ENCODE data around the gene BTD.
"Not testable (repeated sequence)": the region's sequence is repeated elsewhere in the genome, so short reads cannot be mapped to it uniquely, and the experiment has no call there.

BTD gene

GRCh38 chr3:15606434-15606891 lies 4.9 kb downstream of the BTD start:
- DNase-seq = no peak

GRCh38 chr3:15610082-15610759 lies 8.7 kb downstream of the BTD start:
- DNase-seq = no peak

GRCh38 chr3:15611018-15611417 lies 9.5 kb downstream of the BTD start:
- DNase-seq = no peak

- no peak for DNase-seq
Observed at GRCh38 chr3:15612001-15612400, 10.5 kb downstream of the BTD start.

GRCh38 chr3:15614958-15615357 lies 13.4 kb downstream of the BTD start:
- DNase-seq = no peak

- no peak for DNase-seq
Observed at GRCh38 chr3:15616053-15616452, 14.5 kb downstream of the BTD start.

- not testable (repeated sequence) for DNase-seq
Observed at GRCh38 chr3:15619659-15620464, 18.3 kb downstream of the BTD start.

- no peak for DNase-seq
Observed at GRCh38 chr3:15623535-15624440, 22.2 kb downstream of the BTD start.

- DNase-seq = no peak
Observed at GRCh38 chr3:15628967-15629366, 27.4 kb downstream of the BTD start.

GRCh38 chr3:15629860-15630597 lies 28.5 kb downstream of the BTD start:
- peak; percentile 38 for DNase-seq

- no peak for DNase-seq
Observed at GRCh38 chr3:15630646-15631350, 29.3 kb downstream of the BTD start.

- DNase-seq = no peak
Observed at GRCh38 chr3:15631426-15632211, 30.1 kb downstream of the BTD start.

GRCh38 chr3:15632212-15632580 lies 30.7 kb downstream of the BTD start:
- no peak for DNase-seq

GRCh38 chr3:15633159-15633558 lies 31.6 kb downstream of the BTD start:
- DNase-seq = no peak

- no peak for DNase-seq
Observed at GRCh38 chr3:15633766-15634598, 32.4 kb downstream of the BTD start.

- no peak for DNase-seq
Observed at GRCh38 chr3:15634671-15635070, 33.1 kb downstream of the BTD start.

- no peak for DNase-seq
Observed at GRCh38 chr3:15635121-15635661, 33.6 kb downstream of the BTD start.

- DNase-seq = no peak
Observed at GRCh38 chr3:15636028-15636709, 34.6 kb downstream of the BTD start.

All from NCI-H774 (cell line).